AG10803 (cell line): ENCODE measurements around the gene TRIM50.
"Not testable (repeated sequence)": the region's sequence is repeated elsewhere in the genome, so short reads cannot be mapped to it uniquely, and the experiment has no call there.

Experiments
- DNase-seq: peaks from one replicate; pipeline ENCODE4 v3.0.0; 2010; ENCODE audit warnings: low read depth
- H3K4me3 ChIP-seq: 2 replicates; pipeline ENCODE4 v1.5.1; 2011; ENCODE audit warnings: mild to moderate bottlenecking, low read length, control low read depth
- CTCF ChIP-seq: conservative IDR thresholded peaks from 2 replicates; pipeline ENCODE4 v1.5.1; 2011; ENCODE audit warnings: mild to moderate bottlenecking, low read length, control low read depth, inconsistent platforms

Gene TRIM50

GRCh38 chr7:73332447-73332846 lies 4.6 kb upstream of the TRIM50 start:
- no peak for DNase-seq
- TF ChIP-seq CTCF = no peak
- H3K4me3 ChIP-seq = no peak overlapping the region

DNA sequence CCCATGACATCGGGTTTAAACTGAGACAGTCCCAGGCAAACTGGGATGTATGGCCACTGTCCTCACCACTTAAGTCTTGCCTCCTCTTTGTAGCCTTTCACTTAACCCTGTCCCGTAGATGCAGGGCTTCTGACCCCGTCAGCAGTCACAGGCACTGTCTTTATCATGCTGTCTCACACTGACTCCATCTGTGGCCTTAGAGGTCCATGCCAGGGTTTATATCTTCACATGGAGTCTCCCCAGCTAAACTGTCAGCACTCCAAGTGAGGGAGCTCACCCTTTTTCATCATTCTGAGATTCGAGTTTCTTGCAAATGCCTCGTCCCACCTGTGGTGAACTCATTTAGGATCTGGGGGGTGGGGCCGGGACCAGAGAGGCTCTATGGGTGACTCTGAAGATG lies 2.9 kb upstream of the TRIM50 start:
- H3K4me3 ChIP-seq = no peak overlapping the region
- TF ChIP-seq CTCF = no peak
- no peak for DNase-seq

DNA sequence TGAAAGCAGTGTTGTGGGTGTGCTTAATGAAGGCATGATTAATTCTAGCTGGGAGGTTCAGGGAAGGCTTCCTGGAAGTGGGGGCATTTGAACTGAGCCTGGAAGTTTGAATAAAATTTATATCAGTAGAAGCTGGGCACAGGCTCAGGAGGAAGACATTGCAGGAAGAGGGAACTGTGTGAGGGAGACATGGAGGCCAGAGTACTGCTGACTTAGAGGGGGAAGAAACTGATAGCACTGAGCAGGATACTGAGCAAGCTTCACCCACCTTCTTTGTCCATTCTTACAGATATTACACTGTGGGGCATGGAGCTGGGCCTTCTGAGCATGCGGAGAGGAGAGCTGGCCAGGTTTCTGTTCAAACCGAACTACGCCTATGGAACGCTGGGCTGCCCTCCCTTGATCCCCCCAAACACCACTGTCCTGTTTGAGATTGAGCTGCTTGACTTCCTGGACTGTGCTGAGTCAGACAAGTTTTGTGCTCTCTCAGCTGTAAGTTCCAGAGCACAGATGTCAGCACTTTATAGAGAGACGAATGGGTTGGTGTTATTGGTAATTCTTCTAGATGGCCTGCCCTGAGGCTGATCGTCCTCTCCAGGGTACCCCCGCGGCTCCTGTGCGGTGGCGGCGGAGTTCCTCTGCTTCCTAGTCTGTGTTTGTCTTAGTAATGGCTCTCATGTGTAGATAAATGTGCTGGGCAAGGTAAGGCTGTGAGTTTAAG lies 2.1 kb upstream of the TRIM50 start:
- DNase-seq = peak; percentile 17
- no peak overlapping the region for H3K4me3 ChIP-seq
- no peak for TF ChIP-seq CTCF

DNA sequence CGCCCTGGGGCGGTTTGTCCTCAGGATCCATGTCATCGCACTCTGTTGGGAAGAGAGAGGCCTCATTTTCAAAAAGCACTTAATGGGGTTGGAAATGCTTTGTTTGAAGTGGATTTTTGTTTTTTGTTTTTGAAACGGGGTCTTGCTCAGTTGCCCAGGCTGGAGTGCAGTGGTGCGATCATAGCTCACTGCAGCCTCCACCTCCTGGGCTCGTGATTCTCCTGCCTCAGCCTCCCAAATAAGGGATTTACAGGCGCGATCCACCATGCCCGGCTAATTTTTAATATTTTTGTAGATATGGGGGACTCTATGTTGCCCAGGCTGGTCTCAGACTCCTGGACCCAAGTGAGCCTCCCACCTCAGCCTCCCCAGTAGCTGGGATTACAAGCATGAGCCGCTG lies 814 bp upstream of the TRIM50 start:
- no peak for TF ChIP-seq CTCF
- DNase-seq = no peak
- H3K4me3 ChIP-seq = no peak overlapping the region

GRCh38 chr7:73327449-73327848 lies 433 bp downstream of the TRIM50 start:
- not testable (repeated sequence) for H3K4me3 ChIP-seq

GRCh38 chr7:73325424-73325823 lies 2.5 kb downstream of the TRIM50 start:
- not testable (repeated sequence) for H3K4me3 ChIP-seq, DNase-seq

More at GRCh38 chr7:73327449-73327848, 433 bp downstream of the TRIM50 start:
- DNase-seq = not testable (repeated sequence)

DNA sequence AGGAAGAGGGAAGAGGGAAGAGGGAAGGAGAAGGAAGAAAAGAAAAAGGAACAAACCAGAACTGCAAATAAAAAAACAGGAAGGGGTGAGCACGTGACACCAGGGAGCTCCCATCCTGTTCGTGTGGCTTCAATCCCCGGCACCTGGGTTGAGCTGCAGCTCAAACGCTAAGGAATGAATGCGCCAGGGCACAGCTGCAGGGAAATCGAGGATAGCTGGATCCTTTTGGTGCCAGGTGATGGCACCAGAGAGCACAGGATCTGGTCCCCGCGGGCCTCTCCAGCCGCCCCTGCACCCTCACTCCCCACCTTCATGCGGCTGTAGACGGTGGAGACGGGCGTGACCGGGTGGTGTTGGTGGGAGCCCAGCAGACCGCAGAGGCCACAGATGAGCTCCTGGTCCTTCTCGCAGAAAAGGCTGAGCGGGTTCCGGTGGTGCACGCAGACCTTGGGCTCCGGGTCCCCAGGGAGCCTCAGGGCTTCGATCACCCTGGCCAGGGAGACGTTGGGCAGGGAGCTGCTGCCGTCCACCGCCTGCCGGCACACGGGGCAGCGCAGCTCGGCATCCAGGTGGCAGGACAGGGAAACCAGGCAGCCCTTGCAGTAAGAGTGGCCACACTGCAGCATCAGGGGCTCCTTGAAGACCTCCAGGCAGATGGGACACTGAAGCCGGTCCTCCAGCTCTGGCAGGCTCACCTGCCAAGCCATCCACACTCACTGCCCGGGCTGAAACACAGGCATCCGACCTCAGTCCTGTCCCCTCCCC lies 3.6 kb downstream of the TRIM50 start:
- not testable (repeated sequence) for H3K4me3 ChIP-seq

DNA sequence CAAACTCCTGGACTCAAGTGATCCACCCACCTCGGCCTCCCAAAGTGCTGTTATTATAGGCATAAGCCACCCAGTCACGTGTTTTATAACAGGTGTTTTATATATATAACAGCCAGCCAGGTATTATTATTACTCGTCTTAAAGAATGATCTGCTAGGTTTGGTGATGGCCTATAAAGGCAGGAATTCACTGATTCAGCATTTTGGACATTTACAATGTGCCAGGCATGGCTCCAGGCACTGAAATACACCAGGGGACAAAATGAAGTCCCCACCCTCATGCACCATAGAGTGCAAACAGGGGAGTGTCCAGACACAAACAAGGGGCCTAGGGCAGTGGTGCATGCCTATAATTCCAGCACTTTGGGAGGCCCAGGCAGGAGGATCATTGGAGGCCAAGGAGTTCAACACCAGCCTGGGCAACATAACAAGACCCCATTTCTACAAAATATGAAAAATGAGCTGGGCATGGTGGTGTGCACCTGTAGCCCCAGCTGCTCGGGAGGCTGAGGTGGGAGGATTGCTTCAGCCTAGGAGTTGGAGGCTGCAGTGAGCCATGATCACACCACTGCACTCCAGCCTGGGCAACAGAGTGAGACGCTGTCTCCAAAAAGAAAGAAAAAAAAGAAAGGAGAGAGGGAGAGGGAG lies 4.3 kb downstream of the TRIM50 start:
- DNase-seq, H3K4me3 ChIP-seq: not testable (repeated sequence)

More for the DNA sequence above, 3.6 kb downstream of the TRIM50 start:
- DNase-seq = peak; percentile 24
- peak; percentile 61 for TF ChIP-seq CTCF

DNA sequence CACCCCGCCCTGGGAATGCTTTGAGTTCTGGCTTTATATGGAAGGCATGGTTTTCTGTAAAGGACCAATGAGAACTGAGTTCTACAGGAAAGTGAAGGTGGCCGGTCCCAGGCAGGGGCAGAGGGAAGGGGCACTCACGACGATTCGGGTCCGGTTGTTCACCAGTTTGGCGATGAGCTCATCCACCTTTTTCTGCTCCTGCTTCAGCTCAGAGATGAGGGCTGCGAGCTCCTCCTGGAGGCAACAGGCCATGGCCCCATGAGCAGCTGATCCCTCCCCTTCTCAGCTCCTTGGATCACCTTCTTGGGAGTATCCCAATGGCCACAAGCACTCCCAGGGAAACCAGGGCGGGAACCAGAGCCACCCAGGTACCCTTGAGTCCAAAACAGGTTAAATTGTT lies 7.9 kb downstream of the TRIM50 start:
- H3K4me3 ChIP-seq, DNase-seq: not testable (repeated sequence)

GRCh38 chr7:73319541-73319940 lies 8.3 kb downstream of the TRIM50 start:
- not testable (repeated sequence) for H3K4me3 ChIP-seq, DNase-seq

DNA sequence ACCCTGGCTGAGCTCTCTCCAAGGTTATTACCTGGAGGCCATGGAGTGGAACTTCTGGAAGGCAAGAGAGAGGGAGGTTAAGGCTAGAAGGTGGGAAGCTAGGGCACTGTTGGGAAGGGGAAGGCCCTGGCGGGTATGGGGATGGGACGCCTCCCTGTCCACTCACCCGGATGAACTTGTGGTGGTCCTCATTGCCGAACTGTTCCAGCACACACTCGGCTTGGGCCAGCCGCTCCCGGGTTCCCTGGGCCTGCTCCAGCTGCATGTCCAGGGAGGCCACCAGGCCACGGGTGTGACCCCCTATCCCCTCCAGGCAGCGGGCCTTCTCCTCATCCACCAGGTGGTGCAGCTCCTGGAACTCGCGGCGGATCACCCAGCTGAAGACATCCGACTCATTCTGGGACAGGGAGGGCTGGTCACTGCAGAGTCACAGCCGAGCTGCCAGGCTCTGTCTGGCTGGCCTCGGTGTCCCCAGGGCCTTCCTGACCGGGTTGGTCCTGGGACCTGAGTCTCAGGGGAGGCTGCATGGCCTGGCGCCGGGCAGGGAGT lies 9.2 kb downstream of the TRIM50 start:
- not testable (repeated sequence) for DNase-seq, H3K4me3 ChIP-seq
